Left cardiac atrium (tissue), 4 donors: ENCODE data around the gene CASTOR2. TPM values are rescaled to one million over a fixed set of nuclear protein-coding genes. Genes with fewer than 3 reads are reported as not detected.
"Not testable (repeated sequence)": the region's sequence is repeated elsewhere in the genome, so short reads cannot be mapped to it uniquely, and the experiment has no call there.

Experiments
- ATAC-seq, 2 donors: fragments of 200-7000 bp; cut with Tn5 transposase; one replicate each; pipeline ENCODE4 v1.9.1; 2020; ENCODE audit warnings: mild to moderate bottlenecking in 2 of 2, moderate library complexity in 2 of 2
- DNase-seq: peaks from one replicate; pipeline ENCODE4 v3.0.0-alpha.2; 2020
- intact Hi-C, 2 donors: fragments of 100-400 bp; cut with DNase I; formaldehyde crosslinking; loops; one replicate each; pipeline versions ENCODE4 v1.14.1 to v1.15.1; 2022 to 2023
- total RNA-seq, 2 donors: library from RNA; stranded (reverse); fragmentation: NEBNext Ultra II Directional; extraction: Animal tissue kit (Norgen Biotek cat#: 25700); gene quantifications; one replicate each; pipeline ENCODE4 v1.2.1, GENCODE V29; 2021
- donor health status: DM: no; HTN: yes; CAD: no.
- donor health status: DM: no; HTN: yes; CAD: no; lungs with severe emphysema.
- donor health status: DM: yes; HTN: yes; CAD: no.
- donor health status: Dilated cardiomyopathy.

CASTOR2 gene
- total RNA-seq, 2 donors from 2014 or later = 31.0 to 35.6 TPM

GRCh38 chr7:75042831-75043703 is 78.6 kb downstream of the CASTOR2 start:
- DNase-seq = no peak
- intact Hi-C loops = no loop called here
- ATAC-seq = no peak

DNA sequence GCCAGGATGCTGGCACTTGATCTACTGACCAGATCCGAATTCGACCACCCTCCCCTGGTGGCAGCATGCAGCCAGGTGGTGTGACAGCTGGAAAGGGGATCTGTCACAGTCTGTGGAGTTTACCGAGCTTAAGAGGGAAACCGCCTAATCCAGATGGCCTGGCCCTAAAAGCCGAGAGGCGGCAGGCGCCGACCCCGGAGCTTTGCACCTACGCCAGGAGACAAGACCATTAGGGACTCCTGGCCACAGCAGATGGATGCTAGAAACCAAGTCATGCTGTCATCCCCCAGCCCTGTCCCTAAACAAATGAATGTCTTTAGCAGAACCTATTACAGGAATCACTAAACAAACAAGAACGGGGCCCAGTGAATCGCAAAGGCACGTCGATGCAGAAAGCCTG is 81.4 kb downstream of the CASTOR2 start:
- no peak for ATAC-seq
- DNase-seq = no peak
- intact Hi-C loops = no loop called here

DNA sequence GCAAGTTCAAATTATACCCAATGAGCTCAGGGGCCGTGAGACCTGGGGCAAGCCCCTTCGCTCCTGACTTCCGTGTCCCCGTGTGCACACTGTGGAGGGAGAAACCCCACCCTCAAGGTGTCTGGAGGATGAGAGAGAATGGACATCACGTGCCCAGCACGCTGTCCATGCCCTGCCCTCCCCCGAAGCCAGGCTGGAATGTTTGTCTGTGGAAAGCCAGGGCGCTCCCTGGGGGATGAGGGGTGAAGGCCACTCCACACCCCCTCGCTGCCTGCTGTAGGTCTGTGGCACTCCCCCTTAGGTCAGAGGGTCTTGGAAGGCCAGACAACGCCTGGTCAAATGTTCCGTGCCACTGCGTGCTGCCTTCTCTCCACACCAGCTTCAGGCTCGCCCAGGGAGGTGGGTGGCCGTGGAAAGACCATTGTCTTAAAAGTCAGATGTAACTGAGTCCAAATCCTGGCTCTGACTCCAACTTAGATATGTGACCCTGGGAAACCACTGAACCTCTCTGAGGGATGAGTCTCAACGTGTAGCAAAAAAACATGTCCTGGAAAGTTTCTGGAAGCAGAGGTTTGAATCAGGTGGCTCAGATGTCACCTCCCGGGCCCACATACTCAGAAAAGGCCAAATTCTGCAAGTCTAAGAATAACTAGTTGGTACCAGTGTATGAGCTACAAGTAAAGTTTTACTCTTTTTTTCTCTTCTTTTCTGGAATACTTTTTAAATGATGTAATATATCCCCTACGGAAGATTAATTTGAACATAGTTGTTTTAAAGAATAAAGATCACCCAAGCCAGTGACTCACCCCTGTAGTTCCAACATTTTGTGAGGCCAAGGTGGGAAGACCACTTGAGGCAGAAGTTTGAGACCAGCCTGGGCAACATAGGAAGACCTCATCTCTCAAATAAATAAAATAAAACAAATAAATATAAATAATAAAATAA is 84.2 kb downstream of the CASTOR2 start:
- DNase-seq = no peak
- intact Hi-C loops = no loop called here
- ATAC-seq = no peak

GRCh38 chr7:75049817-75050216 is 85.3 kb downstream of the CASTOR2 start:
- ATAC-seq (no peak), DNase-seq (no peak)
- intact Hi-C loops = no loop called here

DNA sequence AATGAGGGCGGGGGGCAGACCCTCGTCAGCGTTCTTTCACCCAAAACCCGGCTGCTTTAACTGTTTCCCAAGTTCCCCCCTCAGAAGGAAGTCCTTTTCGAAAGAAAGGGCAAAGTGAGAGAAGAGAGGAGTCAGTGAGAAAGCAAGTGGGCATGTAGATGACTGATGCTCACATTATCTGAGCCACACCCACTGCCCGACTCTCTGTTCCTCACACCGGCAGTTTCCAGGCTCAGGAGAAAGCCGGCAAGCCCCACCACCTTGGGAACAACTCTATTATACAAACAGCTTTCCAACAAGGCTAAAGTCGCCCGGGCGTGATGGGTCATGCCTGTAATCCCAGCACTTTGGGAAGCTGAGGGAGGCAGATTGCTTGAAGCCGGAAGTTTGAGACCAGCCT is 86.0 kb downstream of the CASTOR2 start:
- intact Hi-C loops = no loop called here
- no peak for DNase-seq
- ATAC-seq = no peak

DNA sequence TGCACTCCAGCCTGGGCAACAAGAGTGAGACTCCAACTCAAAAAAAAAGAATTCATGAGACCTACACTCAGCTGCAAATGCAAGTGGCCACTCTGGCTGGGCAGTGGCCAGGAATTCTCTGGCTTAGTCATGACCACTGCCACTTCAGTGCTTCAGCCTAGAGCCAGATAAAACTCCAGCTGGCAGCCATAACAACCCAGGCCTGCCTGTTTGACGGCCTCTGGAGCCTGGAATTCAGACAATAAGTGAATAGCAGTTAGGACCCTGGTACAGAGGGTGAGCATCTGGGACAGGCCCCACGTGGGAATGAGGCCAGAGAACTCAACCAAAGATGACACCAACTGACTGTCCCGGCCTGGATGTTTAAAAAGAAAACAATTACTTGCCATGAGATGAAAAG is 90.2 kb downstream of the CASTOR2 start:
- peak; percentile 78 to 90 for ATAC-seq
- intact Hi-C loops = no loop called here
- peak; percentile 78 for DNase-seq

- DNase-seq (no peak), ATAC-seq (no peak)
- intact Hi-C loops = no loop called here
These were observed 90.7 kb downstream of the CASTOR2 start for GRCh38 chr7:75055155-75055554.

GRCh38 chr7:75055830-75056772 is 91.6 kb downstream of the CASTOR2 start:
- intact Hi-C loops = no loop called here
- DNase-seq (no peak), ATAC-seq (peak; percentile 52 to 81)

GRCh38 chr7:75058406-75058805 is 93.9 kb downstream of the CASTOR2 start:
- intact Hi-C loops = no loop called here
- ATAC-seq (no peak), DNase-seq (no peak)

GRCh38 chr7:75064291-75064690 is 99.8 kb downstream of the CASTOR2 start:
- no peak for ATAC-seq
- no peak for DNase-seq
- intact Hi-C loops = no loop called here

- DNase-seq (no peak), ATAC-seq (no peak)
- intact Hi-C loops = no loop called here
These were observed 100.3 kb downstream of the CASTOR2 start for GRCh38 chr7:75064801-75065200.

GRCh38 chr7:75066521-75066920 is 102.0 kb downstream of the CASTOR2 start:
- ATAC-seq = no peak
- intact Hi-C loops = no loop called here
- DNase-seq = no peak

GRCh38 chr7:75072981-75073283 is 108.4 kb downstream of the CASTOR2 start:
- ATAC-seq (peak; percentile 4 to 19), DNase-seq (no peak)
- intact Hi-C loops = no loop called here

DNA sequence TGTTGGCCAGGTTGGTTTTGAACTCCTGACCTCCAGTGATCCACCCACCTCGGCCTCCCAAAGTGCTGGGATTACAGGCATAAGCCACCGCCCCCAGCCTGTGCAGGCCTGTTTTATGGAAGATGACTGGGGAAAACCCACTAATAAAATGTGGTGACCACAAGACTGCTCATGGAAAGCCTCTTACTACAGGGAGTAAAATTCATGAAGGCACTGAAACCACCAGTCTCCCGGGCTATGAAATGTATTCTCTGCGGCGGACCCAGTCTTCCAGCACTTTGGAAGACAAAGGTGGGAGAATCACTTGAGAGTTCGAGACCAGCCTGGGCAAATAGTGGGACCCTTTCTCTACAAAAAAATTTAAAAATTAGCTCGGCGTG is 109.7 kb downstream of the CASTOR2 start:
- ATAC-seq, DNase-seq, intact Hi-C loops: not testable (repeated sequence)

Other genes with a start within 250 kb of the CASTOR2 start
- gene NCF1, start 190.7 kb upstream of the CASTOR2 start, total RNA-seq = 10 to 100 TPM in 1 of 2 donors, 1 to 10 TPM in 1; 1.9 to 10.8 TPM
- 10 to 100 TPM in 1 of 2 donors, 1 to 10 TPM in 1; 9.1 to 19.1 TPM for gene GTF2IRD2, start 113.1 kb upstream of the CASTOR2 start, total RNA-seq
- gene RCC1L, start 109.1 kb downstream of the CASTOR2 start, total RNA-seq = 10 to 100 TPM; 34.3 to 34.8 TPM
- 10 to 100 TPM; 24.8 to 25.7 TPM for gene GTF2IRD2B, start 127.9 kb downstream of the CASTOR2 start, total RNA-seq